ENCODE data around the gene UPP1. TPM values are rescaled to one million over a fixed set of nuclear protein-coding genes. Genes with fewer than 3 reads are reported as not detected.

Gene UPP1
- polyA plus RNA-seq, 1 donor from 2014 or later, result 19.5 TPM

- H3K4me2 ChIP-seq (ENCODE audit: low read length), result no peak overlapping the region
- H3K9me2 ChIP-seq (ENCODE audit: insufficient read depth, low read length), result no peaks in the 10 kb centered on the region
- H3K4me3 ChIP-seq (ENCODE audit: low read length), result no peak overlapping the region
- H3K36me3 ChIP-seq (ENCODE audit: insufficient read depth, low read length), result no peaks in the 10 kb centered on the region
- H4K20me1 ChIP-seq (ENCODE audit: insufficient read depth), result no peaks in the 10 kb centered on the region
- H3K9ac ChIP-seq (ENCODE audit: low read length), result no peak overlapping the region
- TF ChIP-seq RAD21 (conservative IDR thresholded peaks at IDR 0.05) (no peak), MXI1 (conservative IDR thresholded peaks at IDR 0.05; ENCODE audit: poor library complexity, severe bottlenecking) (no peak), TAF1 (IDR thresholded peaks at IDR 0.05; ENCODE audit: low read depth) (no peak), EP300 (conservative IDR thresholded peaks at IDR 0.05; ENCODE audit: poor library complexity, severe bottlenecking) (no peak), POLR2AphosphoS5 (IDR thresholded peaks at IDR 0.05) (no peak), SMC3 (conservative IDR thresholded peaks at IDR 0.05; ENCODE audit: poor library complexity) (no peak), EZH2 (IDR thresholded peaks at IDR 0.05; ENCODE audit: borderline replicate concordance, insufficient read depth, low read length, poor library complexity, severe bottlenecking) (no peak), REST (IDR thresholded peaks at IDR 0.05; ENCODE audit: borderline replicate concordance) (no peak)
- TF ChIP-seq, protein P1, sequence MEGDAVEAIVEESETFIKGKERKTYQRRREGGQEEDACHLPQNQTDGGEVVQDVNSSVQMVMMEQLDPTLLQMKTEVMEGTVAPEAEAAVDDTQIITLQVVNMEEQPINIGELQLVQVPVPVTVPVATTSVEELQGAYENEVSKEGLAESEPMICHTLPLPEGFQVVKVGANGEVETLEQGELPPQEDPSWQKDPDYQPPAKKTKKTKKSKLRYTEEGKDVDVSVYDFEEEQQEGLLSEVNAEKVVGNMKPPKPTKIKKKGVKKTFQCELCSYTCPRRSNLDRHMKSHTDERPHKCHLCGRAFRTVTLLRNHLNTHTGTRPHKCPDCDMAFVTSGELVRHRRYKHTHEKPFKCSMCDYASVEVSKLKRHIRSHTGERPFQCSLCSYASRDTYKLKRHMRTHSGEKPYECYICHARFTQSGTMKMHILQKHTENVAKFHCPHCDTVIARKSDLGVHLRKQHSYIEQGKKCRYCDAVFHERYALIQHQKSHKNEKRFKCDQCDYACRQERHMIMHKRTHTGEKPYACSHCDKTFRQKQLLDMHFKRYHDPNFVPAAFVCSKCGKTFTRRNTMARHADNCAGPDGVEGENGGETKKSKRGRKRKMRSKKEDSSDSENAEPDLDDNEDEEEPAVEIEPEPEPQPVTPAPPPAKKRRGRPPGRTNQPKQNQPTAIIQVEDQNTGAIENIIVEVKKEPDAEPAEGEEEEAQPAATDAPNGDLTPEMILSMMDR (IDR thresholded peaks at IDR 0.05; ENCODE audit: poor library complexity, severe bottlenecking), result no peak
- H3K27ac ChIP-seq (ENCODE audit: low read length), result no peak overlapping the region
- no peaks in the 10 kb centered on the region for H3K27me3 ChIP-seq (ENCODE audit: insufficient read depth, low read depth, low read length)
- no peaks in the 10 kb centered on the region for H3F3A ChIP-seq (ENCODE audit: insufficient read depth, low read length, poor library complexity, severe bottlenecking)
- H3K9me3 ChIP-seq (ENCODE audit: low read length), result peaks cover 4% of the 10 kb centered on the region
- H3K79me2 ChIP-seq (replicated peaks; ENCODE audit: insufficient read depth, low read length), result no peaks in the 10 kb centered on the region
- no peak overlapping the region for H2AFZ ChIP-seq (ENCODE audit: low read depth, low read length)
These were observed 43.7 kb downstream of the UPP1 start for GRCh38 chr7:48132792-48133191.

- Histone ChIP-seq H3K4me2 (ENCODE audit: low read length) (no peak overlapping the region), H3K9me3 (ENCODE audit: low read length) (peaks cover 4% of the 10 kb centered on the region), H3K27ac (ENCODE audit: low read length) (no peak overlapping the region), H3K36me3 (ENCODE audit: insufficient read depth, low read length) (no peaks in the 10 kb centered on the region), H2AFZ (ENCODE audit: low read depth, low read length) (no peak overlapping the region), H4K20me1 (ENCODE audit: insufficient read depth) (no peaks in the 10 kb centered on the region), H3K9me2 (ENCODE audit: insufficient read depth, low read length) (no peaks in the 10 kb centered on the region), H3K9ac (ENCODE audit: low read length) (no peak overlapping the region), H3K27me3 (ENCODE audit: insufficient read depth, low read depth, low read length) (no peaks in the 10 kb centered on the region), H3F3A (ENCODE audit: insufficient read depth, low read length, poor library complexity, severe bottlenecking) (no peaks in the 10 kb centered on the region), H3K4me3 (ENCODE audit: low read length) (no peak overlapping the region), H3K79me2 (replicated peaks; ENCODE audit: insufficient read depth, low read length) (no peaks in the 10 kb centered on the region)
- TF ChIP-seq MXI1 (conservative IDR thresholded peaks at IDR 0.05; ENCODE audit: poor library complexity, severe bottlenecking), result no peak
These were observed 50.4 kb downstream of the UPP1 start for GRCh38 chr7:48139459-48139858.
